Breast epithelium (tissue), 3 donors: ENCODE measurements around the gene RABEP1.

Source experiments
- CTCF ChIP-seq, 3 donors: fragments of 450-650 bp; IDR thresholded peaks; one replicate each; pipeline ENCODE4 v1.5.1; 2016 to 2017; ENCODE audit warnings: antibody characterized with exemption in 3 of 3, mild to moderate bottlenecking in 3 of 3, moderate library complexity in 3 of 3
- POLR2A ChIP-seq: fragments of 450-650 bp; IDR thresholded peaks from one replicate; pipeline ENCODE4 v1.6.1; 2016; ENCODE audit warnings: antibody characterized with exemption, mild to moderate bottlenecking, moderate library complexity
- POLR2AphosphoS5 ChIP-seq, 3 donors: sonication (generic); formaldehyde crosslinking; IDR thresholded peaks; one replicate each; pipeline ENCODE4 v1.6.1; 2017; ENCODE audit warnings: antibody characterized with exemption in 3 of 3

GRCh38 chr17:5429191-5429887 lies 147.3 kb downstream of the RABEP1 start:
- TF ChIP-seq CTCF (IDR thresholded peaks at IDR 0.05) (no peak), POLR2A (no peak), POLR2AphosphoS5 (IDR thresholded peaks at IDR 0.05) (no peak)
